Stomach (tissue), 4 donors: ENCODE results near the gene KCTD17.

ENCODE experiments used
- EP300 ChIP-seq: sonication (generic); formaldehyde crosslinking; IDR thresholded peaks from one replicate; pipeline ENCODE4 v1.6.1; 2017; ENCODE audit warnings: antibody characterized with exemption
- TF ChIP-seq, protein P1 (sequence below), 7 experiments: fragments of 450-650 bp in 4 of 7; fragments of 200-600 bp in 3 of 7; sonication (generic) in 3 of 7; IDR thresholded peaks; one replicate each; pipeline ENCODE4 v1.5.1; 2016 to 2019; ENCODE audit warnings: antibody characterized with exemption in 7 of 7, control low read depth in 2 of 7, mild to moderate bottlenecking in 1 of 7

DNA sequence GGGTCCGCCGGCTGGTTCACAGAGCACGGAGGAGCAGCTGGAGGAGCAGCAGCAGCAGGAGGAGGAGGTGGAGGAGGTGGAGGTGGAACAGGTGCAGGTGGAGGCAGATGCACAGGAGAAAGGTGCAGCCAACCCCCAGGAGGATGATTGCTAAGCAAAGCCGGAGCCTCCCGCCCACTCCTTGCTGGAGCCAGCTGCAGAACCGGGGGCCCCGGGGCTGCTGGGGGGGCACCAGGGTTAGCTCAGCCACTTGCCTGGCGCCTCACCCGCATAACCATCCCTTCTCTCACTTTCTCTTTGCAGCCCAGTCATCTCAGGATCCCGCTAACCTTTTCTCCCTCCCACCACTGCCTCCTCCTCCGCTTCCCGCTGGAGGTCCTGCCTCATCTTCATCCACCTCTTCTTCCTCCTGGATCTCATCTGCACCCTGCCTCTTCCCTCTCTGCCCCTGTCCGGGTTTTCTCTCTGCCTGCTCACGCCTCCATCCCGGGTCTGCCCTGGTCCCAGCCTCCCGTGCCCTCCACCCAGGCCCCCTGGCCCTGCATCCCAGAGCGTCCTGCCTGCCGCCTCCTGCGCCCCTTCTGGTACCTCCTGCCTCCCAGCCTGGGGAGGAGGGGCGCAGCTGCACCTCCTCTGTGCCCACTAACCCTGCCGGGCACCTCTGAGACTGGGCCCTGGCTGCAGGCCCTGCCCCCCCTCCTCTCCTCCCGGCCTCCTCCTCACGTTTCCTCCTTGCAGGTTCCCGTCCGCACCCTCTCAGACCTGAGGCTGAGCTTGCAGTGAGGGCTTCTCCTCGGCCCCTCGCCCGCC lies 9.5 kb downstream of the KCTD17 start:
- TF ChIP-seq, protein P1, sequence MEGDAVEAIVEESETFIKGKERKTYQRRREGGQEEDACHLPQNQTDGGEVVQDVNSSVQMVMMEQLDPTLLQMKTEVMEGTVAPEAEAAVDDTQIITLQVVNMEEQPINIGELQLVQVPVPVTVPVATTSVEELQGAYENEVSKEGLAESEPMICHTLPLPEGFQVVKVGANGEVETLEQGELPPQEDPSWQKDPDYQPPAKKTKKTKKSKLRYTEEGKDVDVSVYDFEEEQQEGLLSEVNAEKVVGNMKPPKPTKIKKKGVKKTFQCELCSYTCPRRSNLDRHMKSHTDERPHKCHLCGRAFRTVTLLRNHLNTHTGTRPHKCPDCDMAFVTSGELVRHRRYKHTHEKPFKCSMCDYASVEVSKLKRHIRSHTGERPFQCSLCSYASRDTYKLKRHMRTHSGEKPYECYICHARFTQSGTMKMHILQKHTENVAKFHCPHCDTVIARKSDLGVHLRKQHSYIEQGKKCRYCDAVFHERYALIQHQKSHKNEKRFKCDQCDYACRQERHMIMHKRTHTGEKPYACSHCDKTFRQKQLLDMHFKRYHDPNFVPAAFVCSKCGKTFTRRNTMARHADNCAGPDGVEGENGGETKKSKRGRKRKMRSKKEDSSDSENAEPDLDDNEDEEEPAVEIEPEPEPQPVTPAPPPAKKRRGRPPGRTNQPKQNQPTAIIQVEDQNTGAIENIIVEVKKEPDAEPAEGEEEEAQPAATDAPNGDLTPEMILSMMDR (IDR thresholded peaks at IDR 0.05), result no peak
- TF ChIP-seq EP300, result no peak
